IPS-18a (cell line): ENCODE measurements around the gene CCIN.

ENCODE experiments used
- H3K27ac ChIP-seq: one replicate; pipeline ENCODE4 v1.5.1; 2013; ENCODE audit warnings: low read length
- H3K27me3 ChIP-seq: one replicate; pipeline ENCODE4 v1.6.1; 2013; ENCODE audit warnings: mild to moderate bottlenecking, low read length; ENCODE audit not compliant: control insufficient read depth, insufficient read depth
- H3K36me3 ChIP-seq: one replicate; pipeline ENCODE4 v1.6.1; 2013; ENCODE audit warnings: low read depth, low read length; ENCODE audit not compliant: control insufficient read depth
- H3K4me1 ChIP-seq: one replicate; pipeline ENCODE4 v1.6.1; 2013; ENCODE audit warnings: low read depth, low read length; ENCODE audit not compliant: control insufficient read depth
- H3K4me3 ChIP-seq: one replicate; pipeline ENCODE4 v1.5.1; 2013; ENCODE audit warnings: low read length
- H3K9ac ChIP-seq: one replicate; pipeline ENCODE4 v1.6.1; 2013; ENCODE audit warnings: mild to moderate bottlenecking, low read length, moderate library complexity
- H3K9me3 ChIP-seq: one replicate; pipeline ENCODE4 v1.6.1; 2013; ENCODE audit warnings: low read depth, low read length; ENCODE audit not compliant: control insufficient read depth

Gene CCIN

GRCh38 chr9:36141761-36142160, 27.4 kb upstream of the CCIN start:
- H3K4me1 ChIP-seq: no peaks in the 10 kb centered on the region

GRCh38 chr9:36142510-36143244, 26.5 kb upstream of the CCIN start:
- Histone ChIP-seq H3K4me1 (no peaks in the 10 kb centered on the region), H3K9ac (no peak overlapping the region), H3K27ac (no peak overlapping the region), H3K36me3 (no peaks in the 10 kb centered on the region), H3K4me3 (no peak overlapping the region), H3K27me3 (peaks cover 31% of the 10 kb centered on the region), H3K9me3 (no peaks in the 10 kb centered on the region)

More at GRCh38 chr9:36141761-36142160, 27.4 kb upstream of the CCIN start:
- Histone ChIP-seq H3K4me3 (no peak overlapping the region), H3K9me3 (no peaks in the 10 kb centered on the region), H3K27ac (no peak overlapping the region), H3K27me3 (peaks cover 40% of the 10 kb centered on the region), H3K9ac (no peak overlapping the region), H3K36me3 (no peaks in the 10 kb centered on the region)

- no peak overlapping the region for H3K9ac ChIP-seq
- no peak overlapping the region for H3K4me3 ChIP-seq
- no peaks in the 10 kb centered on the region for H3K9me3 ChIP-seq
- H3K27me3 ChIP-seq: peaks cover 25% of the 10 kb centered on the region
- H3K36me3 ChIP-seq: no peaks in the 10 kb centered on the region
- H3K4me1 ChIP-seq: no peaks in the 10 kb centered on the region
- no peak overlapping the region for H3K27ac ChIP-seq
These were observed 25.9 kb upstream of the CCIN start for GRCh38 chr9:36143245-36143641.

GRCh38 chr9:36144309-36145232, 24.6 kb upstream of the CCIN start:
- no peak overlapping the region for H3K9ac ChIP-seq
- H3K4me1 ChIP-seq: no peaks in the 10 kb centered on the region
- no peaks in the 10 kb centered on the region for H3K36me3 ChIP-seq
- no peak overlapping the region for H3K27ac ChIP-seq
- H3K4me3 ChIP-seq: no peak overlapping the region
- H3K9me3 ChIP-seq: no peaks in the 10 kb centered on the region
- H3K27me3 ChIP-seq: peaks cover 12% of the 10 kb centered on the region

- Histone ChIP-seq H3K4me1 (no peaks in the 10 kb centered on the region), H3K4me3 (no peak overlapping the region), H3K27me3 (no peaks in the 10 kb centered on the region), H3K9me3 (no peaks in the 10 kb centered on the region), H3K36me3 (no peaks in the 10 kb centered on the region), H3K27ac (no peak overlapping the region), H3K9ac (no peak overlapping the region)
These were observed 23.2 kb upstream of the CCIN start for GRCh38 chr9:36145970-36146369.

GRCh38 chr9:36146651-36147050, 22.5 kb upstream of the CCIN start:
- Histone ChIP-seq H3K9me3 (no peaks in the 10 kb centered on the region), H3K27ac (no peak overlapping the region), H3K4me3 (no peak overlapping the region), H3K36me3 (no peaks in the 10 kb centered on the region), H3K9ac (no peak overlapping the region), H3K27me3 (no peaks in the 10 kb centered on the region), H3K4me1 (no peaks in the 10 kb centered on the region)

- Histone ChIP-seq H3K36me3 (no peaks in the 10 kb centered on the region), H3K9me3 (no peaks in the 10 kb centered on the region), H3K4me3 (no peak overlapping the region), H3K27me3 (no peaks in the 10 kb centered on the region), H3K4me1 (no peaks in the 10 kb centered on the region), H3K27ac (no peak overlapping the region), H3K9ac (no peak overlapping the region)
These were observed 21.6 kb upstream of the CCIN start for GRCh38 chr9:36147441-36148175.

- H3K27ac ChIP-seq: no peak overlapping the region
- no peaks in the 10 kb centered on the region for H3K27me3 ChIP-seq
- no peaks in the 10 kb centered on the region for H3K9me3 ChIP-seq
- no peak overlapping the region for H3K9ac ChIP-seq
- no peak overlapping the region for H3K4me3 ChIP-seq
- H3K36me3 ChIP-seq: no peaks in the 10 kb centered on the region
- H3K4me1 ChIP-seq: no peaks in the 10 kb centered on the region
These were observed 20.7 kb upstream of the CCIN start for GRCh38 chr9:36148311-36149051.

GRCh38 chr9:36149197-36149596, 20.0 kb upstream of the CCIN start:
- H3K4me1 ChIP-seq: no peaks in the 10 kb centered on the region
- no peak overlapping the region for H3K9ac ChIP-seq
- H3K27me3 ChIP-seq: no peaks in the 10 kb centered on the region
- no peaks in the 10 kb centered on the region for H3K9me3 ChIP-seq
- H3K4me3 ChIP-seq: no peak overlapping the region
- no peaks in the 10 kb centered on the region for H3K36me3 ChIP-seq
- no peak overlapping the region for H3K27ac ChIP-seq

GRCh38 chr9:36150574-36151315, 18.4 kb upstream of the CCIN start:
- no peak overlapping the region for H3K4me3 ChIP-seq
- no peak overlapping the region for H3K27ac ChIP-seq
- H3K4me1 ChIP-seq: no peaks in the 10 kb centered on the region
- H3K27me3 ChIP-seq: no peaks in the 10 kb centered on the region
- no peaks in the 10 kb centered on the region for H3K36me3 ChIP-seq
- H3K9me3 ChIP-seq: no peaks in the 10 kb centered on the region
- H3K9ac ChIP-seq: no peak overlapping the region
